Fibroblast of skin of right quadriceps (primary cell): ENCODE results near the gene NACC1.

ENCODE experiments used
- DNase-seq: peaks from one replicate; pipeline ENCODE4 v3.0.0-alpha.2; 2013

NACC1 gene

GRCh38 chr19:13089139-13089856 is 28.8 kb upstream of the NACC1 start:
- DNase-seq = no peak

GRCh38 chr19:13089857-13090507 is 28.1 kb upstream of the NACC1 start:
- DNase-seq = no peak

- DNase-seq = no peak
Measured at GRCh38 chr19:13090511-13091231, 27.4 kb upstream of the NACC1 start.

GRCh38 chr19:13091400-13092157 is 26.5 kb upstream of the NACC1 start:
- peak; percentile 95 for DNase-seq

- DNase-seq = no peak
Measured at GRCh38 chr19:13092158-13092543, 25.9 kb upstream of the NACC1 start.

- DNase-seq = no peak
Measured at GRCh38 chr19:13092606-13093235, 25.3 kb upstream of the NACC1 start.

- DNase-seq = peak; percentile 84
Measured at GRCh38 chr19:13093407-13094105, 24.5 kb upstream of the NACC1 start.

- DNase-seq = no peak
Measured at GRCh38 chr19:13094106-13094504, 24.0 kb upstream of the NACC1 start.

GRCh38 chr19:13094771-13095392 is 23.2 kb upstream of the NACC1 start:
- DNase-seq = no peak

GRCh38 chr19:13095393-13095784 is 22.7 kb upstream of the NACC1 start:
- DNase-seq = no peak

- DNase-seq = no peak
Measured at GRCh38 chr19:13095934-13096927, 21.8 kb upstream of the NACC1 start.

- no peak for DNase-seq
Measured at GRCh38 chr19:13097033-13097462, 21.0 kb upstream of the NACC1 start.

- no peak for DNase-seq
Measured at GRCh38 chr19:13097463-13098258, 20.4 kb upstream of the NACC1 start.

- DNase-seq = peak; percentile 76
Measured at GRCh38 chr19:13098277-13099072, 19.6 kb upstream of the NACC1 start.

- DNase-seq = peak; percentile 62
Measured at GRCh38 chr19:13099073-13099999, 18.7 kb upstream of the NACC1 start.

GRCh38 chr19:13100031-13100588 is 18.0 kb upstream of the NACC1 start:
- DNase-seq = peak; percentile 32
